Measurements from ENCODE around the gene AGAP2. TPM values are rescaled to one million over a fixed set of nuclear protein-coding genes. Genes with fewer than 3 reads are reported as not detected.
A peak's percentile ranks its signal among the peaks of the same experiment; 100 is the strongest.

Gene AGAP2
- total RNA-seq, 1 experiment from 2014 or later: 2.0 TPM

DNA sequence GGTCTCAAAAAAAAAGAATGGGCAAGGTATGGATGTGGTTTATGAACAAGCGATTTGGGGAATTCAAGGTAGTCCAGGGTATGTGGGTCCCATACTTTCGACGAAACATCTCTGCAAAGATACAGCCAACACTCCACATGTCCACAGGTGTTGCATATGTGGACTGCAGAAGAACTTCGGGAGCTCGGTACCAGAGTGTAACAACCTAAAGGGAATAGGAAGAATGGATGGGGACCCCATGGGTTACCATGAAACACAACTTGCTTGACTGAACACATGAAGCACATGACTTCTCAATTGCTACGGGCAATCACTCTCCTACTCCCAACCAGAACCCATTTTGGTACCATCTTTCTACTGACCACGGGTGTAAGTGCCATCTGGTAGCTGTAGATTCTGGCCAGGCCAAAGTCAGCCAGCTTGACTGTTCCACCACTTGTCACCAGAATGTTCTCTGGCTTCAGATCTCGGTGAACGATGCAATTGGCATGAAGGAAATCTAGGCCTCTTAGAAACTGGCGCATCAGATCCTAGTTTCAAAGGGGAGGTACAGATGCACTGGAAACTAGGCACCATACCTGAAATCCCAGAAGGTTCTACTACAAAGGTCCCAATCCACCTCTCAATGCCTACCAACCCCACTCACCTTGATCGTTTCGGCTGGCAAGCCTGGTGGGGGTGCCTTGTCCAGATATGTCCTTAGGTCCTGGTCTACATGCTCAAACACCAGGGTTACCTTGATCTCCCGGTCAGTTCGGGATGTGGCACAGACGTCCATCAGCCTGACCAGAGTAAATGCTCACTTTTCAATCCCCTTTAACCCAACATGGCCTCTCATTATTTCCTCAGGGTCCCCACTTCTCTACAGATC lies 12.3 kb upstream of the AGAP2 start (continued):
- TF ChIP-seq ZNF532 (CRISPR knock-in tag; IDR thresholded peaks at IDR 0.05; ENCODE audit: borderline replicate concordance): no peak

GRCh38 chr12:57749061-57749460 lies 10.5 kb upstream of the AGAP2 start:
- no peak overlapping the region for H3K27ac Mint-ChIP-seq
- CTCF ChIA-PET: interaction anchor here (1.1 kb wide), 1 partner anchor 23 kb away, joined by 3 read pairs; no protein-coding TSS in a partner anchor
- H3K36me3 Mint-ChIP-seq: peaks cover 52% of the 10 kb centered on the region
- DNase-seq (ENCODE audit: low spot score): no peak
- no peak for TF ChIP-seq ZNF423 (CRISPR knock-in tag; IDR thresholded peaks at IDR 0.05)
- POLR2A ChIA-PET: no interaction called here
- peaks cover 20% of the 10 kb centered on the region for H3K27me3 Mint-ChIP-seq (ENCODE audit: low read depth)
- H3K4me1 Mint-ChIP-seq: peaks cover 40% of the 10 kb centered on the region
- no peak for ATAC-seq
- H3K4me3 Mint-ChIP-seq: no peak overlapping the region
- H3K9me3 Mint-ChIP-seq: no peaks in the 10 kb centered on the region; the same call in 1 of the 2 replicates

DNA sequence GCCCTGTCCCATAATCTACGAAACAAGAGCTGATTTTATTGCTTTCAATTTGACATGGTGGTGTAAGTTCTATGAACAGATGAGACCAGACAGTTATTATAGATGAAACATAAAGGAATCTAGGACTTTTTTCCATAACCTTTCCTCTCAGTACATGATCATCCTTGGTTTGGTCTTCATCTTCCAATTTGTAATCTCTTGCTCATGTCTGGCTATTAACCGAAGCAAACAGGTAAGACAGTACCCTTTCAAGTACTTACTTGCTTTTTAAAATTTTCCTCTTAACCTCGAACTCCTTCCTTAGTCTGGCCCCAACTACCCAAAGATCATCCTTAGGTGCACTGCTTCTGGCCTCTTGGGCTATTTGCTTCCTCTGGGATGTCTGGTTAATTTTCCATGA lies 7.5 kb upstream of the AGAP2 start:
- TF ChIP-seq, protein P1, sequence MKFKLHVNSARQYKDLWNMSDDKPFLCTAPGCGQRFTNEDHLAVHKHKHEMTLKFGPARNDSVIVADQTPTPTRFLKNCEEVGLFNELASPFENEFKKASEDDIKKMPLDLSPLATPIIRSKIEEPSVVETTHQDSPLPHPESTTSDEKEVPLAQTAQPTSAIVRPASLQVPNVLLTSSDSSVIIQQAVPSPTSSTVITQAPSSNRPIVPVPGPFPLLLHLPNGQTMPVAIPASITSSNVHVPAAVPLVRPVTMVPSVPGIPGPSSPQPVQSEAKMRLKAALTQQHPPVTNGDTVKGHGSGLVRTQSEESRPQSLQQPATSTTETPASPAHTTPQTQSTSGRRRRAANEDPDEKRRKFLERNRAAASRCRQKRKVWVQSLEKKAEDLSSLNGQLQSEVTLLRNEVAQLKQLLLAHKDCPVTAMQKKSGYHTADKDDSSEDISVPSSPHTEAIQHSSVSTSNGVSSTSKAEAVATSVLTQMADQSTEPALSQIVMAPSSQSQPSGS (CRISPR knock-in tag; IDR thresholded peaks at IDR 0.05; ENCODE audit: borderline replicate concordance, low read depth): no peak
- no peak for TF ChIP-seq GRHL2 (CRISPR knock-in tag; IDR thresholded peaks at IDR 0.05; ENCODE audit: insufficient replicate concordance, severe bottlenecking)
- TF ChIP-seq, protein P2, sequence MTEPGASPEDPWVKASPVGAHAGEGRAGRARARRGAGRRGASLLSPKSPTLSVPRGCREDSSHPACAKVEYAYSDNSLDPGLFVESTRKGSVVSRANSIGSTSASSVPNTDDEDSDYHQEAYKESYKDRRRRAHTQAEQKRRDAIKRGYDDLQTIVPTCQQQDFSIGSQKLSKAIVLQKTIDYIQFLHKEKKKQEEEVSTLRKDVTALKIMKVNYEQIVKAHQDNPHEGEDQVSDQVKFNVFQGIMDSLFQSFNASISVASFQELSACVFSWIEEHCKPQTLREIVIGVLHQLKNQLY (CRISPR knock-in tag; IDR thresholded peaks at IDR 0.05): no peak
- TF ChIP-seq, protein P3, sequence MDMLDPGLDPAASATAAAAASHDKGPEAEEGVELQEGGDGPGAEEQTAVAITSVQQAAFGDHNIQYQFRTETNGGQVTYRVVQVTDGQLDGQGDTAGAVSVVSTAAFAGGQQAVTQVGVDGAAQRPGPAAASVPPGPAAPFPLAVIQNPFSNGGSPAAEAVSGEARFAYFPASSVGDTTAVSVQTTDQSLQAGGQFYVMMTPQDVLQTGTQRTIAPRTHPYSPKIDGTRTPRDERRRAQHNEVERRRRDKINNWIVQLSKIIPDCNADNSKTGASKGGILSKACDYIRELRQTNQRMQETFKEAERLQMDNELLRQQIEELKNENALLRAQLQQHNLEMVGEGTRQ (CRISPR knock-in tag; IDR thresholded peaks at IDR 0.05): no peak
- no peak for TF ChIP-seq ZBTB43 (CRISPR knock-in tag; IDR thresholded peaks at IDR 0.05)
- no peak for TF ChIP-seq NR2C2 (CRISPR knock-in tag; IDR thresholded peaks at IDR 0.05)
- TF ChIP-seq ESRRA (CRISPR knock-in tag; IDR thresholded peaks at IDR 0.05; ENCODE audit: borderline replicate concordance): no peak
- H3K36me3 Mint-ChIP-seq: peaks cover 46% of the 10 kb centered on the region
- peaks cover 21% of the 10 kb centered on the region for H3K4me1 Mint-ChIP-seq
- H3K9me3 Mint-ChIP-seq: no peaks in the 10 kb centered on the region; the same call in 1 of the 2 replicates
- H3K4me3 Mint-ChIP-seq: peak overlapping the region; percentile 93
- ChIA-PET CTCF (interaction anchor here (1.1 to 2.5 kb wide), 2 partner anchors 11 kb away, joined by 4 to 34 read pairs; no protein-coding TSS in a partner anchor), POLR2A (no interaction called here)
- H3K27ac Mint-ChIP-seq: no peak overlapping the region
- H3K27me3 Mint-ChIP-seq (ENCODE audit: low read depth): peaks cover 35% of the 10 kb centered on the region
- no peak for ATAC-seq
- no peak for DNase-seq (ENCODE audit: low spot score)
